IPS DF 6.9 (cell line): ENCODE data around the gene MATN1.
"Not testable (repeated sequence)": the region's sequence is repeated elsewhere in the genome, so short reads cannot be mapped to it uniquely, and the experiment has no call there.

Experiments
- DNase-seq: peaks from one replicate; pipeline ENCODE4 v3.0.0-alpha.2; 2013; ENCODE audit warnings: low read depth, low spot score
- H3K27ac ChIP-seq: one replicate; pipeline ENCODE4 v1.5.1; 2013; ENCODE audit warnings: low read length, control low read depth
- H3K27me3 ChIP-seq: 2 replicates; pipeline ENCODE4 v1.6.1; 2013; ENCODE audit warnings: mild to moderate bottlenecking, low read length; ENCODE audit not compliant: control insufficient read depth, insufficient read depth
- H3K36me3 ChIP-seq: 2 replicates; pipeline ENCODE4 v1.6.1; 2013; ENCODE audit warnings: low read length; ENCODE audit not compliant: control insufficient read depth, insufficient read depth
- H3K4me1 ChIP-seq: 2 replicates; pipeline ENCODE4 v1.6.1; 2013; ENCODE audit warnings: low read length; ENCODE audit not compliant: control insufficient read depth, insufficient read depth
- H3K4me3 ChIP-seq: 2 replicates; pipeline ENCODE4 v1.5.1; 2013; ENCODE audit warnings: mild to moderate bottlenecking, low read length
- H3K9me3 ChIP-seq: 2 replicates; pipeline ENCODE4 v1.6.1; 2013; ENCODE audit warnings: low read length, inconsistent platforms; ENCODE audit not compliant: control insufficient read depth, insufficient read depth
- whole genome bisulfite sequencing: extraction: QIAGEN DNeasy Blood & Tissue Kit; methylation state at CpG from one replicate; pipeline ENCODE4 v1.1.7; 2013; ENCODE audit warnings: mixed read lengths, missing lambda C conversion rate; ENCODE audit not compliant: insufficient read length, insufficient coverage; 5-methylcytosine and 5-hydroxymethylcytosine counted together

Gene MATN1, protein sequence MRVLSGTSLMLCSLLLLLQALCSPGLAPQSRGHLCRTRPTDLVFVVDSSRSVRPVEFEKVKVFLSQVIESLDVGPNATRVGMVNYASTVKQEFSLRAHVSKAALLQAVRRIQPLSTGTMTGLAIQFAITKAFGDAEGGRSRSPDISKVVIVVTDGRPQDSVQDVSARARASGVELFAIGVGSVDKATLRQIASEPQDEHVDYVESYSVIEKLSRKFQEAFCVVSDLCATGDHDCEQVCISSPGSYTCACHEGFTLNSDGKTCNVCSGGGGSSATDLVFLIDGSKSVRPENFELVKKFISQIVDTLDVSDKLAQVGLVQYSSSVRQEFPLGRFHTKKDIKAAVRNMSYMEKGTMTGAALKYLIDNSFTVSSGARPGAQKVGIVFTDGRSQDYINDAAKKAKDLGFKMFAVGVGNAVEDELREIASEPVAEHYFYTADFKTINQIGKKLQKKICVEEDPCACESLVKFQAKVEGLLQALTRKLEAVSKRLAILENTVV

DNA sequence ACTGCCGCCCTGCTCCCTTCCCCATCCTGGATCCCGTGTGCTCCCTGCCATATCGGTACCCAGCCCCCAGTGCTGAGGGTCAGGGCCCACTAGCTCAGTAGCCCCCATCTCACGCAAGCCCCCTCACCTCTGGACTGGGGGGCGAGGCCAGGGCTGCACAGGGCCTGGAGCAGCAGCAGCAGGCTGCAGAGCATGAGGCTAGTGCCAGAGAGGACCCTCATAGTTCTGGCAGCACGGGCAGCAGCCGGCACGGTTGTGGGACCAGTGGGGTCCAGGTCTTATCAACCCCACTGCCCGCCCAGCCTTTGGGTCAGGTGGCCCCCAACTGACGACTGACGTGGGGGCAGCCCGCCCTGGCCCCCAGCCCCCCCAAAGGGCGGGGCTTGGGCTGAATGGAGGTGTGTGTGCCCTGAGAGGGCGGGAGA is at the start of gene MATN1:
Gene MATN1, minus strand, starts transcription at position 255 of the 425 bp plus-strand sequence. Its CDS starts 34 bp downstream, at position 221.
- Histone ChIP-seq H3K27me3 (no peaks in the 10 kb centered on the region), H3K27ac (no peak within 1 kb of the TSS), H3K36me3 (no peaks in the 10 kb centered on the region), H3K4me3 (no peak within 1 kb of the TSS), H3K4me1 (peaks cover 4% of the 10 kb centered on the region), H3K9me3 (no peaks in the 10 kb centered on the region)
- no peak for DNase-seq
- WGBS, result no CpG with 5 or more reads among the region's 14 CpGs

DNA sequence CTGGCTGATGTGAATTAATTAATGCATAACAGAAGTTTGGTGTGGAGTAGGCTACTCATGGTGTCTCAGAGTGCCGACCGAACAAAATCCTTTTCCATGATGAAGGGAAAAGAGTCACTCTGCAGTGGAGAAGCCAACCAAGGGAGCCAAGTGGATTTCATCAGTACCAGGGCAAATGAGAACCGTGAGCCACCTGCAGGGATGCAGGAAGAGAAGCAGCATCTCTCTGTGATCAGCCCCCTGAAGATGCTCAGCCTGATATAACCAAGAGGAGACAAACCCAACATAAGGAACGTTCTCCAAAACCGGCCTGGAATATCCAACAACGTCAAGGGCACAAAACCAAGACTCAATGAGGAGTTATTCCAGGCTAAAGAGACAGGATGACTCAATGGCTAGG is 47.6 kb upstream of the MATN1 start:
- H3K27me3 ChIP-seq, result no peaks in the 10 kb centered on the region
- DNase-seq, result no peak
- no peaks in the 10 kb centered on the region for H3K9me3 ChIP-seq
- H3K36me3 ChIP-seq, result no peaks in the 10 kb centered on the region
- WGBS, result no CpG with 5 or more reads among the region's 6 CpGs
- no peak overlapping the region for H3K27ac ChIP-seq
- no peaks in the 10 kb centered on the region for H3K4me1 ChIP-seq
- no peak overlapping the region for H3K4me3 ChIP-seq

DNA sequence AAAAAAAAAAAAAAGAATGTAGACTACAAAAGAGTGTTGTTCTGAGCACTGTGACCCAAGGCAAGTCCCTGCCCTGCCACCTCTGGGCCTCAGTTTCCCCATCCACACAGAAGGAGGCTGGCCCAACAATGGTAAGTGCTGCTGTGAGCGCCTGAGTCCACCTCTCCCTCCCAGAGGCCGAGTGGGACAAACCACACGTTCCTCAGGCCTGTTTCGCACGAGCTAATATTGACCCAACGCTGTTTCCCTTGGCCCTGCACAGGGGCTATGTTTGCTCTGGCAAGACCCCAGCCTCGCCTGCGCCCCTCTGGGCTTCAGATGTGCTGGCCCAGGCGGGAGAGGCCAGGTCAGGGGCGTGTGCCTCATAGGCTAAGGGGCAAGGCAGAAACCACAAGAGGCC is 46.8 kb upstream of the MATN1 start:
- WGBS, result no CpG with 5 or more reads among the region's 10 CpGs
- no peaks in the 10 kb centered on the region for H3K27me3 ChIP-seq
- no peak overlapping the region for H3K27ac ChIP-seq
- no peaks in the 10 kb centered on the region for H3K4me1 ChIP-seq
- no peak overlapping the region for H3K4me3 ChIP-seq
- no peaks in the 10 kb centered on the region for H3K36me3 ChIP-seq
- no peaks in the 10 kb centered on the region for H3K9me3 ChIP-seq
- DNase-seq, result no peak

DNA sequence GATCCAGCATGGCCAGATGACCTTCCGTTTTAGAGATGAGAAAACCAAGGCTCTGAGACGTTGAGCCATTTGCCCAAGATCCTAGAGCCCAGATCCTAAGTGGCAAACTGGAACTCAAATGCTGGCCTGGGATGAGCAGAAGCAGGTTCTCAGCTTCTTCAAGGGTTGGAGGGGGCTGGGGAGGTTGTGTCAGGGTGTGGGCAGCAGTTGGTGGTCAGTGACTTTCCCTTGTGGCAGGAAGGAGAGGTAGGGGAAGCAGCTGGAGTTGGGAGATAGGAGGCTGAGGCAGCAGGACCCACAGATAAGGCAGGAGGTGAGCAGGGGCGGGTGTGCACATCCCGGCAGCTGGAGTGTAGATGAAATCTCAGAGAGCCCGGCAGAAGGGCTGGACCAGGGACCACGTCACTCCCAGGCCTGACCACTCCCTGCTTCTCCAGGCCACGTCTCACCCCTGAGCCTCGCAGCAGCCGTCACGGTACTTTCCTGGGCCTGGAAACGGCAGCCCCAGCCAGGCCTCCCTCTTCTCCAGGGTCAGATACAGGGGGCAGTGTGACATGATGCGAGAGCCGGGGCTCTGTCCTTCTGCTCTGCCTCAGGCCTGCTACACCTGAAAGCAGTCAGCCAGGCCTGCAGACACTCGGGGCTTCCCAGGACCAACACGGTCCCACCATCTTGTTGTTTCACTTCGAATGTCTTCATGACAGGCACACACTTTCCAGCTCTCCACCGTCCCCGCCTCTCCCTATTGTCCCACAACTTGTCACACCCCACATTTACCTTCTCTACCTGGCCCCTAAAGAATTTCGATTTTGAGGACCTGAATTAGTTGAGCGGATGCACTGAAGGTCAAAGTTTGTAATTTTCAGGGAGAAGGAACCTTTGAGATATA is 45.7 kb upstream of the MATN1 start:
- no CpG with 5 or more reads among the region's 20 CpGs for WGBS
- Histone ChIP-seq H3K4me1 (no peaks in the 10 kb centered on the region), H3K9me3 (no peaks in the 10 kb centered on the region), H3K36me3 (no peaks in the 10 kb centered on the region), H3K4me3 (no peak overlapping the region), H3K27ac (no peak overlapping the region), H3K27me3 (no peaks in the 10 kb centered on the region)
- DNase-seq, result no peak

DNA sequence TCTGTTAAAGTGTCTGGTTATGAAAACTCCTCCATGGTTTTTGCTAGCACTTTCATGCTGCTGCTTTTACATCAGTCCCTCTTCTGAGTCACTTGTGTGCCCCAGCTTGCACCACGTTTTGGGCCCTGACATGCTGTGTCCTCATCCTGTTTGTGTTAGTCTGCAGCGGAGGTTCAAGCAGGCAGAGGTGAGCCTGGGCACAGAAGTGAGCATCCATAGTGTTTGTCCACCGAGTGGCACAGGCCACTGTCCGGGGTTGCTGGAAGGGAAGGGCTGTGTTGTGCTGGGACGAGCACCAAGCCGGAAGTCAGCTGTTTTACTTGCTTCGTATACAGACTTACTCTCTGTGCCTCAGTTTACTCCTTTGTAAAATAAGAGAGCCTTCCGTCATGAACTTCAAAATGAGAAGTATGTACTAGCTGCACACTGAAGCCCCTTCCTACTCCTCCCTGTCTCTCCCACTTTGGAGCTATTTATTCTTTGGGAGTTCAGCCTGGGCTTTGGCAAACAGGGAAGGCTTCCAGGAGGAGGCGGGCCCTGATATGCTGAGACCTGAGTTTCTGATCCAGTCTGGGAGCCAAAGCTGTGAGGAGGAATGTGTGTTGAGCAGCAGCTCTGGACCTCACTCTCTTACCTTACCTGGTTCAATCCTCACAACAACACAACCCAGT is 44.9 kb upstream of the MATN1 start:
- H3K4me1 ChIP-seq, result no peaks in the 10 kb centered on the region

DNA sequence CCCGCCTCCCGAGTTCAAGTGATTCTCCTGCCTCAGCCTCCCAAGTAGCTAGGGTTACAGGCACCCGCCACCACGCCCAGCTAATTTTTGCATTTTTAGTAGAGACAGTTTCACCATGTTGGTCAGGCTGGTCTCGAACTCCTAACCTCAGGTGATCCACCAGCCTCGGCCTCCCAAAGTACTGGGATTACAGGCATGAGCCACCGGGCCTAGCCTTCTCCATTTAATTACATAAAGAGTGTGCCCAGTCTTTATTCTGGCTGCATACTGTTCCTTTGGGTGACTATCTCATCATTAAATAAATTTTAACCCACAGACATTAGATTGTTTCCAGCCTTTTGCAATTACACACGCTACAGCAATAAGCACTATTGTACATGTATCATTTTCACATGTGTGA is 43.6 kb upstream of the MATN1 start:
- not testable (repeated sequence) for H3K4me3 ChIP-seq, H3K27ac ChIP-seq, DNase-seq, H3K4me1 ChIP-seq, H3K36me3 ChIP-seq, H3K9me3 ChIP-seq, H3K27me3 ChIP-seq
- no CpG with 5 or more reads among the region's 8 CpGs for WGBS

More for the DNA sequence above, 44.9 kb upstream of the MATN1 start:
- no peaks in the 10 kb centered on the region for H3K9me3 ChIP-seq
- no peaks in the 10 kb centered on the region for H3K27me3 ChIP-seq
- H3K27ac ChIP-seq, result no peak overlapping the region
- H3K4me3 ChIP-seq, result no peak overlapping the region
- H3K36me3 ChIP-seq, result no peaks in the 10 kb centered on the region
- DNase-seq, result no peak
- WGBS, result no CpG with 5 or more reads among the region's 9 CpGs

DNA sequence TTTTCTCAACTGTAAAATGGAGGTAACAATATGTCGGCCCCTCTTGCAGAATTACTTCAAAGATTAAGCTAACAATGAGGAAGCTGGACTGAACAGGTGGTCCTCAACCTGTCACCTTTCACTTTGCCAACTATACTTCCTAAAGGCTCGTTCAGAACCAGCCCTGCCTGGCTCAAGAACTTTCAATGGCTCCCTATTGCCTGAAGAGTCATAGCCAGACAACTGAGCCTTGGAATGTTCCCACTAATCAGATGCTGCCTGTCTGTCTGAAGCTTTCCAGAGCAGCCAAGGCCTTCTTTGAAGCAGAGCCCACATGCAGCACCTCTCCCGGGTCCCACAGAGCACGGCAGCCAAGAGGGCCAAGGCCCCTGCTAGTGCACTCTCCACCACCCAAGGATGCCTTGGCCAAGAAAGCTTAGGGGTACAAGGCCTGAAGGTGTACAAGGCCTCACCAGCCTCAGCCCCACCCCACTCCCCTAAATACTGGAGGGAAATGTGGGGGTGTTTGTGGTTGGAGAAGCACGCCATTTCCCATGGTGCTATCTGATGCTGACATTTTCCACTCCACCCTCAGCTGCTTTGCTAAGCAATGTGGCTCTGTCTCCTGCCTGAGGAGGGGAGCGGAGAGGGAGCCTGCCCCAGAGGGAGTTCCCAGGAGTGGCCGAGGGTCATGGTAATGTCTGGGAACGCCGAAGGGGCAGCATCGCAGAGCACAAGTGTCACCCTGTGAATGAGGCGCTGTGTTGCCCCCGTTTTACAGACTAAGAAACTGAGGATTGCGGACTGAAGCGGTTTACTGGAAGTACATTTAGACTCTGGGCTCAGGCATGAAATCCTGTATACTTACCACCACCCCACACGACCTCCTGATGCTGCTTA is 42.4 kb upstream of the MATN1 start:
- no peak overlapping the region for H3K27ac ChIP-seq
- no peaks in the 10 kb centered on the region for H3K36me3 ChIP-seq
- H3K9me3 ChIP-seq, result no peaks in the 10 kb centered on the region
- no peaks in the 10 kb centered on the region for H3K4me1 ChIP-seq
- no peak for DNase-seq
- no CpG with 5 or more reads among the region's 15 CpGs for WGBS
- no peaks in the 10 kb centered on the region for H3K27me3 ChIP-seq
- H3K4me3 ChIP-seq, result no peak overlapping the region

DNA sequence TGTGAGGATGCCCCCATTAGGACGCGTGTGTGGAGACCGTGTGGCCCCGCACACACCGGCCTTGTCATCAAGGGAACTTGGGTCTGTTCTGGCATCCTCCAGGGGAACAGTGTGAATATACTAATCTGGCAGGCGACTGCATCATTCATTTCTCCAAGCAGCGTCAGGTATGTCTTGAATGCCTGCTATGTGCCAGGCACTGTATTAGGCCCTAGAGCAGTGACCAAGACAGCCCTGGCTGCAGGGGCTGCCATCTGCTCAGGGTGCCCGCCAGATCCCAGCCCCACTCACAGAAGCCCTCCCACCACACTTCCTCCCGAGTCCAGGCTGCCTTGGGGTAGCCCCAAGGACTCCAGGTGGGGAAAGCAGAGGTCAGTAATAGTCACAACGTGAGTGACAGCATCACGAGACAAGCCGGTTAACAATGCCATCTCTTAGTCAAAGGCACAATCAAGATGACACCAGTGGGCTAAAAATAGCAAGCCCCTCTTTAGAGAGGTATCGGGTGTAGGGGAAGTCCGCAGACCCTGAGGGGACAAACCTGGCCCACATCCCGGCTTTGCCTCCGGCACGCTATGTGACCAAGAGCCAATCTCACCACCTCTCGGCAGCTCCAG is 41.7 kb upstream of the MATN1 start:
- Histone ChIP-seq H3K36me3 (no peaks in the 10 kb centered on the region), H3K27me3 (no peaks in the 10 kb centered on the region), H3K4me1 (no peaks in the 10 kb centered on the region; the same call in 1 of the 2 replicates), H3K9me3 (no peaks in the 10 kb centered on the region), H3K27ac (no peak overlapping the region), H3K4me3 (no peak overlapping the region)
- DNase-seq, result no peak
- no CpG with 5 or more reads among the region's 18 CpGs for WGBS

DNA sequence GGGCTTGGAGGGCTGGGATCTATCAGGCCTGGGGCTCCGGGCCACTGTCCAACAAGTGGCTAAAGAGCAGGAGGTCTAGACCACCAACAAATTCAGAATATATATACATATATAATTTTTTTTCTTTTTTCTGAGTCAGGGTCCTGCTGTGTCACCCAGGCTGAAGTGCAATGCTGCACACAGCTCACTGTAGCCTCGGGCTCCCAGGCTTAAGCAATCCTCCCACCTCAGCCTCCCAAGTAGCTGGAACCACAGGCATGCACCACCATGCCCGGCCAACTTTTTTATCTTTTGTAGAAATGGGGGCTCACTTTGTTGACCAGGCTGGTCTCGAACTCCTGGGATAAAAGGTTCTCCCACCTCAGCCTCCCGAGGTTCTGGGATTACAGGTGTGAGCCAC is 41.0 kb upstream of the MATN1 start:
- Histone ChIP-seq H3K4me3 (no peak overlapping the region), H3K27me3 (no peaks in the 10 kb centered on the region), H3K27ac (no peak overlapping the region), H3K36me3 (no peaks in the 10 kb centered on the region), H3K4me1 (peaks cover 2% of the 10 kb centered on the region; the same call in 1 of the 2 replicates), H3K9me3 (no peaks in the 10 kb centered on the region)
- no CpG with 5 or more reads among the region's 5 CpGs for WGBS
- no peak for DNase-seq
